Stomach (tissue), 19 donors: ENCODE results near the gene KRTAP4-11. TPM values are rescaled to one million over a fixed set of nuclear protein-coding genes. Genes with fewer than 3 reads are reported as not detected.
"Not testable (repeated sequence)": the region's sequence is repeated elsewhere in the genome, so short reads cannot be mapped to it uniquely, and the experiment has no call there.

Experiments
- DNase-seq, 2 donors: peaks; one replicate each; pipeline versions ENCODE4 v3.0.0 to v3.0.0-alpha.2; 2013 to 2019
- H3K27ac ChIP-seq, 5 donors: fragments of 200-600 bp in 4 of 5; sonication (generic) in 4 of 5; one replicate each; pipeline ENCODE4 v1.5.1; 2013 to 2019; ENCODE audit warnings: mild to moderate bottlenecking in 1 of 5, moderate library complexity in 1 of 5
- H3K27me3 ChIP-seq, 3 donors: fragments of 200-600 bp; sonication (generic); one replicate each; pipeline ENCODE4 v1.5.1; 2017 to 2019; ENCODE audit warnings: mixed run types in 1 of 3
- H3K36me3 ChIP-seq, 4 donors: fragments of 200-600 bp; sonication (generic); 1 replicate in 3 of 4; 2 replicates in 1 of 4; pipeline ENCODE4 v1.5.1; 2016 to 2019
- H3K4me1 ChIP-seq, 4 donors: fragments of 200-600 bp; sonication (generic); one replicate each; pipeline ENCODE4 v1.5.1; 2016 to 2019
- H3K4me3 ChIP-seq, 4 donors: fragments of 200-600 bp; sonication (generic) in 3 of 4; one replicate each; pipeline ENCODE4 v1.5.1; 2016 to 2019; ENCODE audit warnings: mild to moderate bottlenecking in 1 of 4
- H3K9me3 ChIP-seq, 4 donors: fragments of 200-600 bp; sonication (generic); one replicate each; pipeline ENCODE4 v1.5.1; 2016 to 2019
- CTCF ChIP-seq, 7 experiments: fragments of 450-650 bp in 4 of 7; fragments of 200-600 bp in 3 of 7; sonication (generic) in 3 of 7; IDR thresholded peaks; one replicate each; pipeline ENCODE4 v1.5.1; 2016 to 2019; ENCODE audit warnings: antibody characterized with exemption in 7 of 7, control low read depth in 2 of 7, mild to moderate bottlenecking in 1 of 7
- EP300 ChIP-seq: sonication (generic); formaldehyde crosslinking; IDR thresholded peaks from one replicate; pipeline ENCODE4 v1.6.1; 2017; ENCODE audit warnings: antibody characterized with exemption
- POLR2A ChIP-seq, 4 donors: fragments of 450-650 bp; IDR thresholded peaks; one replicate each; pipeline ENCODE4 v1.6.1; 2016; ENCODE audit warnings: antibody characterized with exemption in 4 of 4, control low read depth in 2 of 4, mild to moderate bottlenecking in 1 of 4, moderate library complexity in 1 of 4
- POLR2AphosphoS5 ChIP-seq, 3 donors: sonication (generic); formaldehyde crosslinking; IDR thresholded peaks; one replicate each; pipeline ENCODE4 v1.6.1; 2016; ENCODE audit warnings: antibody characterized with exemption in 3 of 3
- WGBS, 5 donors: extraction: QIAGEN DNeasy Blood & Tissue Kit in 3 of 5; methylation state at CpG; one replicate each; pipeline versions ENCODE4 v1.1.5 to v1.1.7; 2013 to 2018; 5-methylcytosine and 5-hydroxymethylcytosine counted together
- intact Hi-C: fragments of 100-400 bp; cut with DNase I; formaldehyde crosslinking; loops from one replicate; pipeline ENCODE4 v1.15.1; 2023; ENCODE audit warnings: low total_unique reads
- long read RNA-seq, 10 donors: transcript quantifications; one replicate each; lab custom pipeline, GENCODE V29; 2026
- polyA plus RNA-seq, 3 donors: library from polyadenylated mRNA; stranded (reverse); fragments of 200-250 nt; gene quantifications; one replicate each; pipeline ENCODE4 v1.2.3, GENCODE V29; 2013
- total RNA-seq, 5 donors: library from RNA; depleted of rRNA; stranded (reverse); fragments of >200 nt; gene quantifications; one replicate each; pipeline versions ENCODE4 v1.1.0 to v1.2.3, GENCODE V29; 2014 to 2016
- donor health status: healthy with polysubstance abuse.
- donor health status: Bipolar disorder and iron deficiency.
- donor health status: healthy.

KRTAP4-11 gene
- total RNA-seq (not detected), polyA plus RNA-seq (not detected)
- long read RNA-seq, donor 1, result 0 reads
- long read RNA-seq, donor 2, result 0 reads
- long read RNA-seq, donor 3, result 0 reads
- long read RNA-seq, donor 4, result 0 reads
- long read RNA-seq, donor 5, result 0 reads
- long read RNA-seq, donor 6, result 0 reads
- long read RNA-seq, donor 7, result 0 reads
- long read RNA-seq, donor 8, result 0 reads
- long read RNA-seq, donor 9, result 0 reads
- long read RNA-seq, donor 10, result 0 reads

GRCh38 chr17:41117846-41118386 is at the start of gene KRTAP4-11:
Gene KRTAP4-11 (minus strand): TSS chr17:41118373. CDS start chr17:41118315, 58 bp downstream.
- DNase-seq, H3K27ac ChIP-seq, intact Hi-C loops, H3K4me3 ChIP-seq, H3K36me3 ChIP-seq, H3K4me1 ChIP-seq, H3K9me3 ChIP-seq: not testable (repeated sequence)
- WGBS, 5 donors, result 65 to 85% (median 73%) methylated on average over 9 to 10 of the region's 10 CpGs
- H3K27me3 ChIP-seq, result peaks cover 0 to 25% (median 0%) of the 10 kb centered on the region in 3 donors

GRCh38 chr17:41167561-41167960 is 49.4 kb upstream of the KRTAP4-11 start:
- Histone ChIP-seq H3K4me1 (no peaks in the 10 kb centered on the region), H3K4me3 (no peak overlapping the region), H3K36me3 (no peaks in the 10 kb centered on the region), H3K9me3 (no peaks in the 10 kb centered on the region), H3K27ac (no peak overlapping the region), H3K27me3 (peaks cover 0 to 4% (median 0%) of the 10 kb centered on the region in 3 donors)
- no peak for DNase-seq
- no peak for TF ChIP-seq CTCF (IDR thresholded peaks at IDR 0.05)
- no peak for TF ChIP-seq POLR2AphosphoS5 (IDR thresholded peaks at IDR 0.05)
- TF ChIP-seq EP300, result no peak
- TF ChIP-seq POLR2A (IDR thresholded peaks at IDR 0.05), result no peak
- WGBS, 5 donors, result 74 to 91% (median 83%) methylated on average over 2 to 7 of the region's 7 CpGs
- intact Hi-C loops, result no loop called here

- TF ChIP-seq POLR2A (IDR thresholded peaks at IDR 0.05), result no peak
- no peak for TF ChIP-seq CTCF (IDR thresholded peaks at IDR 0.05)
- no peak for TF ChIP-seq EP300
- TF ChIP-seq POLR2AphosphoS5 (IDR thresholded peaks at IDR 0.05), result no peak
- Histone ChIP-seq H3K27ac (no peak overlapping the region), H3K36me3 (no peaks in the 10 kb centered on the region), H3K4me3 (no peak overlapping the region), H3K4me1 (no peaks in the 10 kb centered on the region), H3K9me3 (no peaks in the 10 kb centered on the region), H3K27me3 (peaks cover 0 to 10% (median 4%) of the 10 kb centered on the region in 3 donors)
- intact Hi-C loops, result no loop called here
- WGBS, 5 donors, result 52 to 70% (median 59%) methylated on average over 7 of the region's 7 CpGs
- no peak for DNase-seq
These were observed 45.7 kb upstream of the KRTAP4-11 start for GRCh38 chr17:41163828-41164227.

- WGBS, 5 donors, result 78 to 96% (median 85%) methylated on average over 1 of the region's 1 CpG
- Histone ChIP-seq H3K27me3 (peaks cover 0 to 29% (median 4%) of the 10 kb centered on the region in 3 donors), H3K4me1 (no peaks in the 10 kb centered on the region), H3K4me3 (no peak within 1 kb of the TSS), H3K36me3 (no peaks in the 10 kb centered on the region), H3K27ac (no peak within 1 kb of the TSS), H3K9me3 (no peaks in the 10 kb centered on the region)
- TF ChIP-seq POLR2A (IDR thresholded peaks at IDR 0.05), result no peak
- no peak for DNase-seq
- intact Hi-C loops, result no loop called here
These were observed 42.5 kb upstream of the KRTAP4-11 start, which contains the start of gene KRTAP4-4 for GRCh38 chr17:41160648-41161047. Gene KRTAP4-4 (minus strand): TSS chr17:41160748. CDS start chr17:41160691, 57 bp downstream.

GRCh38 chr17:41160190-41160589 is 42.0 kb upstream of the KRTAP4-11 start:
- H3K4me1 ChIP-seq, H3K4me3 ChIP-seq, H3K36me3 ChIP-seq, H3K9me3 ChIP-seq, H3K27ac ChIP-seq, intact Hi-C loops, DNase-seq: not testable (repeated sequence)
- H3K27me3 ChIP-seq, result peaks cover 0 to 29% (median 4%) of the 10 kb centered on the region in 3 donors
- 67 to 96% (median 90%) methylated on average over 3 of the region's 3 CpGs for WGBS, 5 donors

GRCh38 chr17:41153856-41154255 is 35.7 kb upstream of the KRTAP4-11 start:
- intact Hi-C loops, result no loop called here

More at GRCh38 chr17:41153856-41154255, 35.7 kb upstream of the KRTAP4-11 start:
- Histone ChIP-seq H3K4me1 (no peaks in the 10 kb centered on the region), H3K4me3 (no peak overlapping the region), H3K27me3 (peaks cover 0 to 28% (median 0%) of the 10 kb centered on the region in 3 donors), H3K9me3 (no peaks in the 10 kb centered on the region), H3K27ac (no peak overlapping the region), H3K36me3 (no peaks in the 10 kb centered on the region)
- WGBS, 5 donors, result 13 to 19% (median 16%) methylated on average over 2 of the region's 2 CpGs
- no peak for TF ChIP-seq CTCF (IDR thresholded peaks at IDR 0.05)
- TF ChIP-seq EP300, result no peak
- no peak for TF ChIP-seq POLR2AphosphoS5 (IDR thresholded peaks at IDR 0.05)
- no peak for TF ChIP-seq POLR2A (IDR thresholded peaks at IDR 0.05)
- DNase-seq, result peak in 1 of 2 donors; percentile 8
